BJ (cell line): ENCODE results near the gene CBL. TPM values are rescaled to one million over a fixed set of nuclear protein-coding genes. Genes with fewer than 3 reads are reported as not detected.

Experiments used
- CTCF ChIA-PET: fragments of 350-600 bp; formaldehyde crosslinking; extraction: SDS; loops from one replicate; lab custom pipeline; 2021; ENCODE audit warnings: antibody characterized with exemption, inconsistent platforms; lab: Yijun Ruan, JAX
- POLR2A ChIA-PET: fragments of 300-600 bp; sonication (Branson Sonifier 250); formaldehyde crosslinking; extraction: SDS; loops from one replicate; lab custom pipeline; 2021; ENCODE audit warnings: antibody characterized with exemption; lab: Charles Lee
- DNase-seq: peaks from one replicate; pipeline ENCODE4 v3.0.0-alpha.2; 2011; ENCODE audit warnings: low read depth
- H3K27me3 ChIP-seq: 2 replicates; pipeline ENCODE4 v1.6.0; 2011; ENCODE audit warnings: low read length; ENCODE audit not compliant: control insufficient read depth, insufficient read depth
- H3K36me3 ChIP-seq: 2 replicates; pipeline ENCODE4 v1.5.1; 2011; ENCODE audit warnings: low read length; ENCODE audit not compliant: control insufficient read depth, insufficient read depth
- H3K4me3 ChIP-seq: 2 replicates; pipeline ENCODE4 v1.5.1; 2011; ENCODE audit warnings: low read depth, mild to moderate bottlenecking, control low read depth, low read length
- polyA plus RNA-seq: library from polyadenylated mRNA; depleted of rRNA; stranded (reverse); fragments of >200 nt; gene quantifications from 2 replicates; pipeline ENCODE4 v1.2.3, GENCODE V29; 2011
- TF ChIP-seq, protein P1 (sequence below): IDR thresholded peaks from 2 replicates; pipeline ENCODE4 v1.5.1; 2011; ENCODE audit warnings: low read depth, mild to moderate bottlenecking, control low read depth, inconsistent platforms, low read length, moderate library complexity; ENCODE audit not compliant: insufficient read depth

The CBL gene
- polyA plus RNA-seq, 1 experiment = 9.3 TPM

- peaks cover 12% of the 10 kb centered on the region for H3K36me3 ChIP-seq
- POLR2A ChIA-PET = no interaction called here
- TF ChIP-seq, protein P1, sequence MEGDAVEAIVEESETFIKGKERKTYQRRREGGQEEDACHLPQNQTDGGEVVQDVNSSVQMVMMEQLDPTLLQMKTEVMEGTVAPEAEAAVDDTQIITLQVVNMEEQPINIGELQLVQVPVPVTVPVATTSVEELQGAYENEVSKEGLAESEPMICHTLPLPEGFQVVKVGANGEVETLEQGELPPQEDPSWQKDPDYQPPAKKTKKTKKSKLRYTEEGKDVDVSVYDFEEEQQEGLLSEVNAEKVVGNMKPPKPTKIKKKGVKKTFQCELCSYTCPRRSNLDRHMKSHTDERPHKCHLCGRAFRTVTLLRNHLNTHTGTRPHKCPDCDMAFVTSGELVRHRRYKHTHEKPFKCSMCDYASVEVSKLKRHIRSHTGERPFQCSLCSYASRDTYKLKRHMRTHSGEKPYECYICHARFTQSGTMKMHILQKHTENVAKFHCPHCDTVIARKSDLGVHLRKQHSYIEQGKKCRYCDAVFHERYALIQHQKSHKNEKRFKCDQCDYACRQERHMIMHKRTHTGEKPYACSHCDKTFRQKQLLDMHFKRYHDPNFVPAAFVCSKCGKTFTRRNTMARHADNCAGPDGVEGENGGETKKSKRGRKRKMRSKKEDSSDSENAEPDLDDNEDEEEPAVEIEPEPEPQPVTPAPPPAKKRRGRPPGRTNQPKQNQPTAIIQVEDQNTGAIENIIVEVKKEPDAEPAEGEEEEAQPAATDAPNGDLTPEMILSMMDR = no peak
- DNase-seq = no peak
- CTCF ChIA-PET = interaction anchor here (1.0 kb wide), 1 partner anchor 21 kb away, joined by 4 read pairs; no protein-coding TSS in a partner anchor
- H3K27me3 ChIP-seq = no peaks in the 10 kb centered on the region
- H3K4me3 ChIP-seq = no peak overlapping the region
Observed at GRCh38 chr11:119175493-119176077, 30.6 kb upstream of the CBL start.

- ChIA-PET CTCF (interaction anchor here (0.6 to 1.5 kb wide), 5 partner anchors 9 to 33 kb away, joined by 3 to 4 read pairs (median 3); partner anchors contain the start of gene NLRX1), POLR2A (no interaction called here)
- Histone ChIP-seq H3K36me3 (peaks cover 17% of the 10 kb centered on the region), H3K27me3 (no peaks in the 10 kb centered on the region), H3K4me3 (no peak overlapping the region)
- no peak for DNase-seq
- TF ChIP-seq, protein P1 = no peak
Observed at GRCh38 chr11:119178166-119178680, 27.9 kb upstream of the CBL start.

GRCh38 chr11:119179342-119179741, 26.8 kb upstream of the CBL start:
- CTCF ChIA-PET = interaction anchor here (1.4 to 1.5 kb wide), 2 partner anchors 10 to 18 kb away, joined by 4 to 5 read pairs; partner anchors contain the start of gene NLRX1
- POLR2A ChIA-PET = no interaction called here

GRCh38 chr11:119179983-119180382, 26.2 kb upstream of the CBL start:
- Histone ChIP-seq H3K27me3 (no peaks in the 10 kb centered on the region; the same call in 1 of the 2 replicates), H3K4me3 (no peak overlapping the region), H3K36me3 (peaks cover 10% of the 10 kb centered on the region)
- no peak for DNase-seq
- ChIA-PET CTCF (interaction anchor here (1.3 to 1.5 kb wide), 3 partner anchors 11 to 35 kb away, joined by 4 to 5 read pairs (median 4); partner anchors contain the start of gene NLRX1), POLR2A (no interaction called here)
- TF ChIP-seq, protein P1 = no peak

More at GRCh38 chr11:119179342-119179741, 26.8 kb upstream of the CBL start:
- TF ChIP-seq, protein P1 = no peak
- no peak for DNase-seq
- Histone ChIP-seq H3K36me3 (peaks cover 15% of the 10 kb centered on the region), H3K4me3 (no peak overlapping the region), H3K27me3 (no peaks in the 10 kb centered on the region)
